Measurements from ENCODE around the gene STK38. TPM values are rescaled to one million over a fixed set of nuclear protein-coding genes. Genes with fewer than 3 reads are reported as not detected.
A peak's percentile ranks its signal among the peaks of the same experiment; 100 is the strongest.

Gene STK38
- total and polyA plus RNA-seq, 2 of the 4 experiments (the other 2 are of a cell fraction) = 10.6 to 19.7 TPM

DNA sequence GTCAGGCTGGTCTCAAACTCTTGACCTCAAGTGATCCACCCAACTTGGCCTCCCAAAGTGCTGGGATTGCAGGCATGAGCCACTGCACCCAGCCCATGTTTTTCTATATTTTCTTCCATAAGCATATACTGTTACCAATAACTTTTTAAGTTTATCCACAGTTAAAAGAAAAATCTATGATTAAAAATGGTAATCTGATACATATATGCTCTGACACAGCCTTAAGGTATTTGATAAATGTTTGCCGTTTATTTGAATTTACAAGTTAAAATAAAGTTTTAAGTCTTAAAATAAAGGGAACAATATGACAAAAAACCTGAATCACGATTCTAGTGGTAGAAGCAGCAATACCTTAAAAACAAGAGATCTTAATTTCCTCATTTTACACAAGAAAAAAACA, 5.2 kb downstream of the STK38 start:
- Histone ChIP-seq H2AK5ac (ENCODE audit: low read depth, low read length) (no peak overlapping the region), H3K23ac (ENCODE audit: low read depth, low read length) (no peak overlapping the region), H3K56ac (ENCODE audit: extremely low read depth, insufficient read depth, low read length) (no peak overlapping the region), H2AFZ (replicated peaks; ENCODE audit: low read length, poor library complexity) (no peak overlapping the region), H3K79me1 (ENCODE audit: low read depth in 1 of 2, low read length in 2 of 2) (peaks cover 11 to 67% of the 10 kb centered on the region in 2 experiments; a peak in 3 of 4 replicates), H3K4ac (ENCODE audit: low read depth, low read length) (no peak overlapping the region), H3K27ac (ENCODE audit: insufficient read depth, low read length) (no peak overlapping the region), H4K91ac (ENCODE audit: insufficient read depth, low read depth, low read length) (no peak overlapping the region), H3K18ac (ENCODE audit: low read depth, low read length) (no peak overlapping the region), H2BK20ac (ENCODE audit: low read depth, low read length) (no peak overlapping the region), H4K8ac (ENCODE audit: low read depth in 2 of 2, low read length in 2 of 2) (no peak overlapping the region), H3K27me3 (ENCODE audit: control insufficient read depth, insufficient read depth, low read length) (no peaks in the 10 kb centered on the region), H2BK120ac (ENCODE audit: low read depth, low read length) (no peak overlapping the region), H2BK15ac (ENCODE audit: low read depth, low read length) (no peak overlapping the region), H3K4me1 (ENCODE audit: control insufficient read depth, insufficient read depth, low read length) (peaks cover 6% of the 10 kb centered on the region; the same call in 1 of the 2 replicates), H3K14ac (replicated peaks; ENCODE audit: low read depth, low read length) (no peak overlapping the region), H3K9ac (ENCODE audit: low read depth, low read length) (no peak overlapping the region), H3K4me2 (ENCODE audit: low read depth, low read length) (no peak overlapping the region; the same call in 1 of the 2 replicates), H4K20me1 (ENCODE audit: insufficient read depth, low read length) (peaks cover 22% of the 10 kb centered on the region; the same call in 1 of the 2 replicates), H3K9me1 (ENCODE audit: insufficient read depth, low read length) (no peaks in the 10 kb centered on the region; the same call in 1 of the 2 replicates), H2BK5ac (ENCODE audit: low read depth, low read length, poor library complexity, severe bottlenecking) (peak overlapping the region; percentile 66), H3K36me3 (ENCODE audit: control insufficient read depth, insufficient read depth, low read length) (peaks cover 11% of the 10 kb centered on the region), H4K5ac (ENCODE audit: low read depth, low read length) (no peak overlapping the region), H2AK9ac (replicated peaks; ENCODE audit: low read depth, low read length, poor library complexity) (no peak overlapping the region), H3K9me3 (ENCODE audit: control insufficient read depth, insufficient read depth, low read length) (no peaks in the 10 kb centered on the region), H3K4me3 (ENCODE audit: insufficient read depth, low read depth, low read length) (no peak overlapping the region)
- BruUV-seq (replicated peaks) = no TSS peak
- WGBS, 2 experiments (ENCODE audit: extremely low coverage in 2 of 2, insufficient read length in 1 of 2) = no CpG with 5 or more reads among the region's 2 CpGs
- DNase-seq = peak; percentile 29
- ChIA-PET CTCF (no interaction called here), POLR2A (ENCODE audit: unreplicated experiment) (no interaction called here)
- in situ Hi-C loops (cut with MboI; ENCODE audit: low sequenced_read_pairs) = no loop called here
- no peak for ATAC-seq (ENCODE audit: low read depth)
- TF ChIP-seq CEBPB (IDR thresholded peaks at IDR 0.05; ENCODE audit: low read depth, low read length) (no peak), POLR2A (IDR thresholded peaks at IDR 0.05; ENCODE audit: low read depth, low read length) (no peak), RFX5 (IDR thresholded peaks at IDR 0.05; ENCODE audit: low read depth, low read length) (no peak), MXI1 (IDR thresholded peaks at IDR 0.05; ENCODE audit: borderline replicate concordance, low read depth, low read length) (no peak), SMC3 (IDR thresholded peaks at IDR 0.05; ENCODE audit: low read depth, low read length) (no peak), MAZ (IDR thresholded peaks at IDR 0.05; ENCODE audit: borderline replicate concordance, low read depth, low read length) (no peak), CHD1 (IDR thresholded peaks at IDR 0.05; ENCODE audit: low read depth, low read length) (no peak), MAFK (IDR thresholded peaks at IDR 0.05; ENCODE audit: low read depth, low read length) (no peak), RAD21 (IDR thresholded peaks at IDR 0.05; ENCODE audit: low read length) (no peak), FOS (IDR thresholded peaks at IDR 0.05; ENCODE audit: low read depth, low read length) (no peak), BHLHE40 (IDR thresholded peaks at IDR 0.05; ENCODE audit: low read depth, low read length) (no peak), NFE2L2 (IDR thresholded peaks at IDR 0.05; ENCODE audit: low read depth, low read length) (no peak), RCOR1 (IDR thresholded peaks at IDR 0.05; ENCODE audit: insufficient replicate concordance, low read length) (no peak)
- TF ChIP-seq, protein P1, sequence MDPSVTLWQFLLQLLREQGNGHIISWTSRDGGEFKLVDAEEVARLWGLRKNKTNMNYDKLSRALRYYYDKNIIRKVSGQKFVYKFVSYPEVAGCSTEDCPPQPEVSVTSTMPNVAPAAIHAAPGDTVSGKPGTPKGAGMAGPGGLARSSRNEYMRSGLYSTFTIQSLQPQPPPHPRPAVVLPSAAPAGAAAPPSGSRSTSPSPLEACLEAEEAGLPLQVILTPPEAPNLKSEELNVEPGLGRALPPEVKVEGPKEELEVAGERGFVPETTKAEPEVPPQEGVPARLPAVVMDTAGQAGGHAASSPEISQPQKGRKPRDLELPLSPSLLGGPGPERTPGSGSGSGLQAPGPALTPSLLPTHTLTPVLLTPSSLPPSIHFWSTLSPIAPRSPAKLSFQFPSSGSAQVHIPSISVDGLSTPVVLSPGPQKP (IDR thresholded peaks at IDR 0.05; ENCODE audit: borderline replicate concordance, low read depth, low read length) = no peak
- TF ChIP-seq, protein P2, sequence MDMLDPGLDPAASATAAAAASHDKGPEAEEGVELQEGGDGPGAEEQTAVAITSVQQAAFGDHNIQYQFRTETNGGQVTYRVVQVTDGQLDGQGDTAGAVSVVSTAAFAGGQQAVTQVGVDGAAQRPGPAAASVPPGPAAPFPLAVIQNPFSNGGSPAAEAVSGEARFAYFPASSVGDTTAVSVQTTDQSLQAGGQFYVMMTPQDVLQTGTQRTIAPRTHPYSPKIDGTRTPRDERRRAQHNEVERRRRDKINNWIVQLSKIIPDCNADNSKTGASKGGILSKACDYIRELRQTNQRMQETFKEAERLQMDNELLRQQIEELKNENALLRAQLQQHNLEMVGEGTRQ (IDR thresholded peaks at IDR 0.05; ENCODE audit: low read depth, low read length) = no peak
- TF ChIP-seq, protein P3, sequence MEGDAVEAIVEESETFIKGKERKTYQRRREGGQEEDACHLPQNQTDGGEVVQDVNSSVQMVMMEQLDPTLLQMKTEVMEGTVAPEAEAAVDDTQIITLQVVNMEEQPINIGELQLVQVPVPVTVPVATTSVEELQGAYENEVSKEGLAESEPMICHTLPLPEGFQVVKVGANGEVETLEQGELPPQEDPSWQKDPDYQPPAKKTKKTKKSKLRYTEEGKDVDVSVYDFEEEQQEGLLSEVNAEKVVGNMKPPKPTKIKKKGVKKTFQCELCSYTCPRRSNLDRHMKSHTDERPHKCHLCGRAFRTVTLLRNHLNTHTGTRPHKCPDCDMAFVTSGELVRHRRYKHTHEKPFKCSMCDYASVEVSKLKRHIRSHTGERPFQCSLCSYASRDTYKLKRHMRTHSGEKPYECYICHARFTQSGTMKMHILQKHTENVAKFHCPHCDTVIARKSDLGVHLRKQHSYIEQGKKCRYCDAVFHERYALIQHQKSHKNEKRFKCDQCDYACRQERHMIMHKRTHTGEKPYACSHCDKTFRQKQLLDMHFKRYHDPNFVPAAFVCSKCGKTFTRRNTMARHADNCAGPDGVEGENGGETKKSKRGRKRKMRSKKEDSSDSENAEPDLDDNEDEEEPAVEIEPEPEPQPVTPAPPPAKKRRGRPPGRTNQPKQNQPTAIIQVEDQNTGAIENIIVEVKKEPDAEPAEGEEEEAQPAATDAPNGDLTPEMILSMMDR (conservative IDR thresholded peaks at IDR 0.05; ENCODE audit: low read depth, low read length) = no peak
- dilution Hi-C loops (cut with HindIII; ENCODE audit: low sequenced_read_pairs, unreplicated experiment) = no loop called here
- intact Hi-C loops (cut with micrococcal nuclease) = no loop called here
